ENCODE results near the gene EHMT1.

DNA sequence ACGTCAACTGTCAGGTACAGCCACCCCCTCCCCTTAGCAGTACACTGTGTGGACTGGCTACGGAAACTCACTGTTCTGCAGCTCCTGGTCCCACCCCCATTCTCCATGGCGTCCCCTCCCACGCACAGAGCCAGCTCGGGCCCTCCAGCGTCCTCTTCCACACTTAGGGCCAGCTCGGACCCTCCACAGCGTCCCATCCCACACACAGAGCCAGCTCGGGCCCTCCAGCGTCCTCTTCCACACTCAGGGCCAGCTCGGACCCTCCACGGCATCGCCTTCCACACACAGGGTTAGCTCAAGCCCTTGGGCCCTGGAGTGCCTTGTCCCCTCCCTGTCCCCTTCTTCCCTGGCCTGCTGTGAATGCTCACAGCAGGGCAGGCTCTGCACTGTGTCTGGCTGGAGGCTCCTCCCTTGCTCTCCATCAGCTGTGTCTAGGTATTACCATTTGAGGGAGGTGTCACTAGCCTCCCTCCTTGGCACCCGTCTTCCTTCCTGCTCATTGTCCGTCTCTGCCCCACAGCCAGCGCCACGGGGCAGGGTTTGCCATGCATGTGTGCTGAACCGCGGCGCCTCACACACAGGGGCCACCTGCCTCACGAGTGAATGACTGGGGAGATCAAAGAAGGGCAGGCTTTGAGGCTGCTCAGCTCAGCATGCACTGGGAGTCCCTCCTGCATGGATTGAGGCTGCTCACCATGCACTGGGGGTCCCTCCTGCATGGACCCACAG, 180.3 kb downstream of the EHMT1 start:
- TF ChIP-seq EP300 (IDR thresholded peaks at IDR 0.05) (no peak), POLR2A (IDR thresholded peaks at IDR 0.05; ENCODE audit: low read depth) (no peak)
- TF ChIP-seq, protein P1, sequence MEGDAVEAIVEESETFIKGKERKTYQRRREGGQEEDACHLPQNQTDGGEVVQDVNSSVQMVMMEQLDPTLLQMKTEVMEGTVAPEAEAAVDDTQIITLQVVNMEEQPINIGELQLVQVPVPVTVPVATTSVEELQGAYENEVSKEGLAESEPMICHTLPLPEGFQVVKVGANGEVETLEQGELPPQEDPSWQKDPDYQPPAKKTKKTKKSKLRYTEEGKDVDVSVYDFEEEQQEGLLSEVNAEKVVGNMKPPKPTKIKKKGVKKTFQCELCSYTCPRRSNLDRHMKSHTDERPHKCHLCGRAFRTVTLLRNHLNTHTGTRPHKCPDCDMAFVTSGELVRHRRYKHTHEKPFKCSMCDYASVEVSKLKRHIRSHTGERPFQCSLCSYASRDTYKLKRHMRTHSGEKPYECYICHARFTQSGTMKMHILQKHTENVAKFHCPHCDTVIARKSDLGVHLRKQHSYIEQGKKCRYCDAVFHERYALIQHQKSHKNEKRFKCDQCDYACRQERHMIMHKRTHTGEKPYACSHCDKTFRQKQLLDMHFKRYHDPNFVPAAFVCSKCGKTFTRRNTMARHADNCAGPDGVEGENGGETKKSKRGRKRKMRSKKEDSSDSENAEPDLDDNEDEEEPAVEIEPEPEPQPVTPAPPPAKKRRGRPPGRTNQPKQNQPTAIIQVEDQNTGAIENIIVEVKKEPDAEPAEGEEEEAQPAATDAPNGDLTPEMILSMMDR (IDR thresholded peaks at IDR 0.05) = no peak

Data from esophagus muscularis mucosa (tissue), 4 donors.